SK-N-SH (cell line): ENCODE results near the gene GRAMD1B. TPM values are rescaled to one million over a fixed set of nuclear protein-coding genes. Genes with fewer than 3 reads are reported as not detected.

Experiments
- CTCF ChIA-PET: fragments of 300-600, 350-600 bp; formaldehyde crosslinking; extraction: SDS; loops from one replicate; lab custom pipeline; 2021; lab: Yijun Ruan, JAX
- POLR2A ChIA-PET: fragments of 350-600 bp; sonication (Branson Sonifier 250); formaldehyde crosslinking; extraction: SDS; loops from one replicate; lab custom pipeline; 2020; ENCODE audit warnings: antibody characterized with exemption, inconsistent platforms; lab: Yijun Ruan, JAX
- DNase-seq: peaks from one replicate; pipeline ENCODE4 v3.0.0; 2012
- H2AFZ ChIP-seq: fragments of 200-600 bp; sonication (generic); 2 replicates; pipeline ENCODE4 v1.8.1; 2016; ENCODE audit warnings: antibody characterized with exemption, mild to moderate bottlenecking, low read depth
- H3F3A ChIP-seq: fragments of 200-600 bp; sonication (generic); replicated peaks from 2 replicates; pipeline ENCODE3; 2016; ENCODE audit warnings: antibody characterized with exemption, mild to moderate bottlenecking; ENCODE audit not compliant: insufficient read depth
- H3K27ac ChIP-seq, 2 experiments: fragments of 200-500 bp in 1 of 2; fragments of 200-600 bp in 1 of 2; sonication (Bioruptor generic) in 1 of 2; sonication (generic), shearing (Covaris generic) in 1 of 2; 2 replicates each; pipeline versions ENCODE4 v1.5.1 to v1.6.1; 2014 to 2016; ENCODE audit warnings: low read depth in 2 of 2, inconsistent platforms in 1 of 2, low read length in 1 of 2, mild to moderate bottlenecking in 1 of 2, mixed read lengths in 1 of 2
- H3K27me3 ChIP-seq: fragments of 200-600 bp; sonication (generic), shearing (Covaris generic); 2 replicates; pipeline ENCODE4 v1.6.1; 2016; ENCODE audit warnings: mixed run types; ENCODE audit not compliant: insufficient read depth
- H3K36me3 ChIP-seq, 2 experiments: fragments of 200-500 bp in 1 of 2; fragments of 200-600 bp in 1 of 2; sonication (Bioruptor generic) in 1 of 2; sonication (generic) in 1 of 2; replicated peaks in 1 of 2; 2 replicates each; pipeline versions ENCODE3 to v1.5.1; 2014 to 2016; ENCODE audit warnings: low read length in 1 of 2, mild to moderate bottlenecking in 1 of 2; ENCODE audit not compliant: insufficient read depth in 2 of 2, control insufficient read depth in 1 of 2
- H3K4me1 ChIP-seq, 2 experiments: fragments of 200-500 bp in 1 of 2; fragments of 200-600 bp in 1 of 2; sonication (Bioruptor generic) in 1 of 2; sonication (generic), shearing (Covaris generic) in 1 of 2; 2 replicates each; pipeline versions ENCODE4 v1.5.1 to v1.6.1; 2014 to 2016; ENCODE audit warnings: low read depth in 1 of 2, low read length in 1 of 2, mixed run types in 1 of 2; ENCODE audit not compliant: insufficient read depth in 2 of 2, control insufficient read depth in 1 of 2
- H3K4me2 ChIP-seq: fragments of 200-600 bp; sonication (generic), shearing (Covaris generic); 2 replicates; pipeline ENCODE4 v1.6.1; 2017; ENCODE audit warnings: mixed run types
- H3K4me3 ChIP-seq, 2 experiments: fragments of 200-500 bp in 1 of 2; fragments of 200-600 bp in 1 of 2; sonication (Bioruptor generic) in 1 of 2; sonication (generic), shearing (Covaris generic) in 1 of 2; 2 replicates each; pipeline versions ENCODE4 v1.5.1 to v1.8.1; 2014 to 2016; ENCODE audit warnings: low read depth in 2 of 2, inconsistent platforms in 1 of 2, low read length in 1 of 2, mild to moderate bottlenecking in 1 of 2, mixed read lengths in 1 of 2, moderate library complexity in 1 of 2
- H3K79me2 ChIP-seq: fragments of 200-600 bp; sonication (generic); 2 replicates; pipeline ENCODE4 v1.8.1; 2017; ENCODE audit warnings: mild to moderate bottlenecking; ENCODE audit not compliant: insufficient read depth
- H3K9ac ChIP-seq: fragments of 200-600 bp; sonication (generic); 2 replicates; pipeline ENCODE4 v1.6.1; 2017; ENCODE audit warnings: mixed run types
- H3K9me2 ChIP-seq: fragments of 200-600 bp; sonication (generic); 2 replicates; pipeline ENCODE4 v1.6.1; 2017; ENCODE audit warnings: mixed run types
- H3K9me3 ChIP-seq: fragments of 200-600 bp; sonication (generic); 2 replicates; pipeline ENCODE4 v1.6.1; 2017; ENCODE audit warnings: mixed run types, mild to moderate bottlenecking, moderate library complexity
- H4K20me1 ChIP-seq: fragments of 200-600 bp; sonication (generic); 2 replicates; pipeline ENCODE4 v1.6.1; 2017; ENCODE audit warnings: mild to moderate bottlenecking, mixed run types; ENCODE audit not compliant: insufficient read depth
- CHD2 ChIP-seq: fragments of 150-350 bp; IDR thresholded peaks from 2 replicates; pipeline ENCODE4 v1.6.1; 2018; ENCODE audit warnings: low read length; ENCODE audit not compliant: partially characterized antibody
- CTCF ChIP-seq: fragments of 200-600 bp; sonication (generic); IDR thresholded peaks from 2 replicates; pipeline ENCODE4 v1.6.1; 2017; ENCODE audit warnings: antibody characterized with exemption, mild to moderate bottlenecking, moderate library complexity
- ELF1 ChIP-seq: IDR thresholded peaks from 2 replicates; pipeline ENCODE4 v1.4.0; 2012
- EZH2phosphoT487 ChIP-seq: fragments of 200-600 bp; sonication (generic); IDR thresholded peaks from 2 replicates; pipeline ENCODE4 v1.6.1; 2017; ENCODE audit warnings: low read depth, mixed run types, mild to moderate bottlenecking, antibody characterized with exemption, moderate library complexity, borderline replicate concordance
- FOXM1 ChIP-seq: IDR thresholded peaks from 2 replicates; pipeline ENCODE4 v1.4.0; 2012; ENCODE audit warnings: low read depth, mild to moderate bottlenecking
- GABPA ChIP-seq: IDR thresholded peaks from 2 replicates; pipeline ENCODE4 v1.4.0; 2012; ENCODE audit warnings: low read depth, mild to moderate bottlenecking
- JUND ChIP-seq: IDR thresholded peaks from 2 replicates; pipeline ENCODE4 v1.4.0; 2012
- MAX ChIP-seq: IDR thresholded peaks from 2 replicates; pipeline ENCODE4 v1.4.0; 2012; ENCODE audit warnings: low read depth
- MXI1 ChIP-seq: IDR thresholded peaks from 2 replicates; pipeline ENCODE4 v1.6.1; 2012; ENCODE audit warnings: mild to moderate bottlenecking, low read depth, low read length, improper control_type of control experiment
- NFIC ChIP-seq: IDR thresholded peaks from 2 replicates; pipeline ENCODE4 v1.4.0; 2012; ENCODE audit warnings: borderline replicate concordance
- NRF1 ChIP-seq: IDR thresholded peaks from 2 replicates; pipeline ENCODE4 v1.6.1; 2012; ENCODE audit warnings: low read depth, mild to moderate bottlenecking, low read length
- RXRA ChIP-seq: IDR thresholded peaks from 2 replicates; pipeline ENCODE4 v1.4.0; 2012; ENCODE audit warnings: low read depth, mild to moderate bottlenecking, borderline replicate concordance
- SIN3A ChIP-seq: IDR thresholded peaks from 2 replicates; pipeline ENCODE4 v1.6.1; 2012; ENCODE audit warnings: low read depth, mild to moderate bottlenecking, low read length, moderate library complexity, borderline replicate concordance
- SMC3 ChIP-seq: IDR thresholded peaks from 2 replicates; pipeline ENCODE4 v1.6.1; 2012; ENCODE audit warnings: low read depth, low read length, improper control_type of control experiment
- TEAD4 ChIP-seq: IDR thresholded peaks from 2 replicates; pipeline ENCODE4 v1.4.0; 2012; ENCODE audit warnings: mild to moderate bottlenecking, borderline replicate concordance; ENCODE audit not compliant: insufficient read depth
- YY1 ChIP-seq: IDR thresholded peaks from 2 replicates; pipeline ENCODE4 v1.4.0; 2012; ENCODE audit warnings: low read depth, mild to moderate bottlenecking
- WGBS: methylation state at CpG from one replicate; pipeline ENCODE4 v1.1.6; 2017; ENCODE audit warnings: low lambda C conversion rate; 5-methylcytosine and 5-hydroxymethylcytosine counted together
- polyA plus RNA-seq, 3 experiments: library from polyadenylated mRNA; depleted of rRNA; stranded (reverse); fragments of >200 nt; gene quantifications; 2 replicates each; pipeline ENCODE4 v1.2.3, GENCODE V29; 2012
- TF ChIP-seq, protein P1 (sequence below): IDR thresholded peaks from 2 replicates; pipeline ENCODE4 v1.6.1; 2012; ENCODE audit warnings: mild to moderate bottlenecking, low read depth, low read length, moderate library complexity

The GRAMD1B gene
- polyA plus RNA-seq, 1 of the 3 experiments (the other 2 are of a cell fraction): 14.5 TPM

- TF ChIP-seq, protein P1, sequence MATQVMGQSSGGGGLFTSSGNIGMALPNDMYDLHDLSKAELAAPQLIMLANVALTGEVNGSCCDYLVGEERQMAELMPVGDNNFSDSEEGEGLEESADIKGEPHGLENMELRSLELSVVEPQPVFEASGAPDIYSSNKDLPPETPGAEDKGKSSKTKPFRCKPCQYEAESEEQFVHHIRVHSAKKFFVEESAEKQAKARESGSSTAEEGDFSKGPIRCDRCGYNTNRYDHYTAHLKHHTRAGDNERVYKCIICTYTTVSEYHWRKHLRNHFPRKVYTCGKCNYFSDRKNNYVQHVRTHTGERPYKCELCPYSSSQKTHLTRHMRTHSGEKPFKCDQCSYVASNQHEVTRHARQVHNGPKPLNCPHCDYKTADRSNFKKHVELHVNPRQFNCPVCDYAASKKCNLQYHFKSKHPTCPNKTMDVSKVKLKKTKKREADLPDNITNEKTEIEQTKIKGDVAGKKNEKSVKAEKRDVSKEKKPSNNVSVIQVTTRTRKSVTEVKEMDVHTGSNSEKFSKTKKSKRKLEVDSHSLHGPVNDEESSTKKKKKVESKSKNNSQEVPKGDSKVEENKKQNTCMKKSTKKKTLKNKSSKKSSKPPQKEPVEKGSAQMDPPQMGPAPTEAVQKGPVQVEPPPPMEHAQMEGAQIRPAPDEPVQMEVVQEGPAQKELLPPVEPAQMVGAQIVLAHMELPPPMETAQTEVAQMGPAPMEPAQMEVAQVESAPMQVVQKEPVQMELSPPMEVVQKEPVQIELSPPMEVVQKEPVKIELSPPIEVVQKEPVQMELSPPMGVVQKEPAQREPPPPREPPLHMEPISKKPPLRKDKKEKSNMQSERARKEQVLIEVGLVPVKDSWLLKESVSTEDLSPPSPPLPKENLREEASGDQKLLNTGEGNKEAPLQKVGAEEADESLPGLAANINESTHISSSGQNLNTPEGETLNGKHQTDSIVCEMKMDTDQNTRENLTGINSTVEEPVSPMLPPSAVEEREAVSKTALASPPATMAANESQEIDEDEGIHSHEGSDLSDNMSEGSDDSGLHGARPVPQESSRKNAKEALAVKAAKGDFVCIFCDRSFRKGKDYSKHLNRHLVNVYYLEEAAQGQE: peak; percentile 25; the same call in 1 of the 2 replicates
- no peak for TF ChIP-seq CTCF
- 0 out of 2 replicates have a peak, but pooled peaks have one; percentile 9 for TF ChIP-seq SIN3A
- TF ChIP-seq FOXM1: no peak
Observed at GRCh38 chr11:123590296-123590912, 160.3 kb downstream of the GRAMD1B start (continued).

- H3K4me2 ChIP-seq: no peak overlapping the region
- no peak for TF ChIP-seq MXI1
- TF ChIP-seq YY1: no peak
- TF ChIP-seq TEAD4: no peak
- no peak for TF ChIP-seq JUND
- TF ChIP-seq SMC3: no peak
- TF ChIP-seq NRF1: no peak
- TF ChIP-seq RXRA: no peak
- TF ChIP-seq MAX: no peak
- no peak for TF ChIP-seq NFIC
- TF ChIP-seq GABPA: no peak
- TF ChIP-seq, protein P1: no peak
- no peak for TF ChIP-seq ELF1
- no peak for TF ChIP-seq CTCF
- TF ChIP-seq EZH2phosphoT487: no peak
- no peak for TF ChIP-seq CHD2
Observed at GRCh38 chr11:123593570-123593969, 163.5 kb downstream of the GRAMD1B start.

More at GRCh38 chr11:123593570-123593969, 163.5 kb downstream of the GRAMD1B start:
- Histone ChIP-seq H4K20me1 (no peaks in the 10 kb centered on the region), H3K4me3 (no peak overlapping the region), H3K27me3 (no peaks in the 10 kb centered on the region), H3K4me1 (peaks cover 6 to 9% of the 10 kb centered on the region in 2 experiments; a peak in 3 of 4 replicates), H2AFZ (no peak overlapping the region), H3K27ac (no peak overlapping the region), H3K36me3 (peaks cover 0 to 6% of the 10 kb centered on the region in 2 experiments), H3F3A (peaks cover 5% of the 10 kb centered on the region), H3K79me2 (no peaks in the 10 kb centered on the region), H3K9ac (no peak overlapping the region), H3K9me3 (no peaks in the 10 kb centered on the region), H3K9me2 (no peaks in the 10 kb centered on the region)
- ChIA-PET POLR2A (interaction anchor here (0.7 kb wide), 1 partner anchor 36 kb away, joined by 3 read pairs; no protein-coding TSS in a partner anchor), CTCF (interaction anchor here (1.0 to 1.2 kb wide), 2 partner anchors 13 to 118 kb away, joined by 4 to 8 read pairs; no protein-coding TSS in a partner anchor)
- no peak for DNase-seq
- WGBS: 87% methylated on average over 5 of the region's 6 CpGs
